Right lobe of liver (tissue), 6 donors: ENCODE data around the gene C10orf90. TPM values are rescaled to one million over a fixed set of nuclear protein-coding genes. Genes with fewer than 3 reads are reported as not detected.

Experiments
- ATAC-seq, 4 donors: fragments of 200-7000 bp; cut with Tn5 transposase; one replicate each; pipeline ENCODE4 v1.9.1; 2020; ENCODE audit warnings: mild to moderate bottlenecking in 4 of 4, moderate library complexity in 4 of 4
- DNase-seq, 3 donors: peaks; one replicate each; pipeline ENCODE4 v3.0.0-alpha.2; 2020
- H3K27ac ChIP-seq, 3 donors: fragments of 200-600 bp; one replicate each; pipeline ENCODE4 v1.8.0; 2022
- H3K27me3 ChIP-seq, 2 donors: fragments of 200-600 bp; one replicate each; pipeline ENCODE4 v1.8.0; 2022
- H3K36me3 ChIP-seq, 4 donors: fragments of 200-600 bp; sonication (generic) in 1 of 4; one replicate each; pipeline versions ENCODE4 v1.5.1 to v1.8.0; 2017 to 2022; ENCODE audit warnings: control low read depth in 1 of 4
- H3K4me1 ChIP-seq, 4 donors: fragments of 200-600 bp; sonication (generic) in 1 of 4; one replicate each; pipeline versions ENCODE4 v1.5.1 to v1.8.0; 2017 to 2022; ENCODE audit warnings: control low read depth in 1 of 4
- H3K4me3 ChIP-seq, 3 donors: fragments of 200-600 bp; one replicate each; pipeline ENCODE4 v1.8.0; 2022
- H3K9me3 ChIP-seq, 4 donors: fragments of 200-600 bp; sonication (generic) in 1 of 4; one replicate each; pipeline versions ENCODE4 v1.5.1 to v1.8.0; 2017 to 2022; ENCODE audit warnings: control low read depth in 1 of 4
- CTCF ChIP-seq, 4 donors: fragments of 200-600 bp in 3 of 4; fragments of 450-650 bp in 1 of 4; IDR thresholded peaks; one replicate each; pipeline versions ENCODE4 v1.5.1 to v1.8.0; 2016 to 2022; ENCODE audit warnings: antibody characterized with exemption in 4 of 4, mild to moderate bottlenecking in 2 of 4
- POLR2A ChIP-seq: fragments of 450-650 bp; IDR thresholded peaks from one replicate; pipeline ENCODE4 v1.6.1; 2017; ENCODE audit warnings: antibody characterized with exemption, mild to moderate bottlenecking
- WGBS: methylation state at CpG from one replicate; pipeline ENCODE4 v1.1.6; 2018; ENCODE audit warnings: low coverage, low lambda C conversion rate; ENCODE audit not compliant: insufficient coverage; ENCODE audit errors: missing lambda C conversion rate; 5-methylcytosine and 5-hydroxymethylcytosine counted together
- intact Hi-C, 2 donors: fragments of 100-400 bp; cut with DNase I; formaldehyde crosslinking; loops; one replicate each; pipeline versions ENCODE4 v1.11.2 to v1.14.1; 2022
- total RNA-seq, 6 experiments: library from RNA; depleted of rRNA in 2 of 6; stranded (reverse); fragments of >200 nt in 2 of 6; fragmentation: NEBNext Ultra II Directional in 3 of 6; extraction: Animal tissue kit (Norgen Biotek cat#: 25700) in 3 of 6; gene quantifications; one replicate each; pipeline versions ENCODE4 v1.1.0 to v1.2.4, GENCODE V29; 2016 to 2023
- donor health status: DM: no; HTN: yes; CAD: no.
- donor health status: DM: no; HTN: no; CAD: no.
- donor health status: DM: no; HTN: no; CAD: no.
- donor health status: DM: no; HTN: yes; CAD: no.
- donor health status: DM: no; HTN: yes; CAD: no.

C10orf90 gene
- total RNA-seq, 6 experiments from 2014 or later, result 0.22 to 0.43 TPM; not detected in 4

GRCh38 chr10:126568809-126569385 is 101.6 kb downstream of the C10orf90 start:
- no peak for DNase-seq
- Histone ChIP-seq H3K27ac (no peak overlapping the region), H3K4me1 (no peaks in the 10 kb centered on the region), H3K27me3 (no peaks in the 10 kb centered on the region), H3K4me3 (no peak overlapping the region), H3K9me3 (no peaks in the 10 kb centered on the region), H3K36me3 (no peaks in the 10 kb centered on the region)
- intact Hi-C loops, result no loop called here
- ATAC-seq, result peak in 1 of 4 donors; percentile 23
- WGBS, result 46% methylated on average over 7 of the region's 7 CpGs
- TF ChIP-seq CTCF (IDR thresholded peaks at IDR 0.05) (no peak), POLR2A (no peak)

- DNase-seq (no peak), ATAC-seq (no peak)
- WGBS, result 72% methylated on average over 2 of the region's 3 CpGs
- H3K9me3 ChIP-seq, result no peaks in the 10 kb centered on the region
- no peak overlapping the region for H3K27ac ChIP-seq
- intact Hi-C loops, result no loop called here
- H3K4me1 ChIP-seq, result no peaks in the 10 kb centered on the region
- no peaks in the 10 kb centered on the region for H3K27me3 ChIP-seq
- H3K4me3 ChIP-seq, result no peak overlapping the region
- no peaks in the 10 kb centered on the region for H3K36me3 ChIP-seq
- TF ChIP-seq CTCF (IDR thresholded peaks at IDR 0.05), result no peak
- TF ChIP-seq POLR2A, result no peak
Measured at GRCh38 chr10:126565871-126566270, 104.6 kb downstream of the C10orf90 start.

GRCh38 chr10:126565441-126565840 is 105.1 kb downstream of the C10orf90 start:
- Histone ChIP-seq H3K27me3 (no peaks in the 10 kb centered on the region), H3K4me1 (no peaks in the 10 kb centered on the region), H3K9me3 (no peaks in the 10 kb centered on the region), H3K27ac (no peak overlapping the region), H3K36me3 (no peaks in the 10 kb centered on the region), H3K4me3 (no peak overlapping the region)
- TF ChIP-seq POLR2A (no peak), CTCF (IDR thresholded peaks at IDR 0.05) (no peak)
- 65% methylated on average over 5 of the region's 7 CpGs for WGBS
- DNase-seq, result no peak
- intact Hi-C loops, result no loop called here
- no peak for ATAC-seq

- no peak for DNase-seq
Measured at GRCh38 chr10:126564326-126564888, 106.1 kb downstream of the C10orf90 start.

More at GRCh38 chr10:126564326-126564888, 106.1 kb downstream of the C10orf90 start:
- Histone ChIP-seq H3K27ac (no peak overlapping the region), H3K4me3 (no peak overlapping the region), H3K36me3 (no peaks in the 10 kb centered on the region), H3K27me3 (no peaks in the 10 kb centered on the region), H3K4me1 (no peaks in the 10 kb centered on the region), H3K9me3 (no peaks in the 10 kb centered on the region)
- TF ChIP-seq POLR2A, result no peak
- TF ChIP-seq CTCF (IDR thresholded peaks at IDR 0.05), result no peak
- intact Hi-C loops, result no loop called here
- WGBS, result 82% methylated on average over 1 of the region's 4 CpGs
- no peak for ATAC-seq
